Fibroblast of pulmonary artery (primary cell): ENCODE data around the gene BOLA2B.

Experiments used
- DNase-seq: peaks from one replicate; pipeline ENCODE4 v3.0.0-alpha.2; 2010; ENCODE audit warnings: low read depth
- H3K4me3 ChIP-seq: replicated peaks from 2 replicates; pipeline ENCODE4 v1.5.1; 2011; ENCODE audit warnings: low read depth, mild to moderate bottlenecking, control low read depth, low read length, moderate library complexity
- TF ChIP-seq, protein P1 (sequence below): IDR thresholded peaks from 2 replicates; pipeline ENCODE4 v1.5.1; 2011; ENCODE audit warnings: mild to moderate bottlenecking, control low read depth, low read length, inconsistent platforms; ENCODE audit errors: missing control alignments

Gene BOLA2B

DNA sequence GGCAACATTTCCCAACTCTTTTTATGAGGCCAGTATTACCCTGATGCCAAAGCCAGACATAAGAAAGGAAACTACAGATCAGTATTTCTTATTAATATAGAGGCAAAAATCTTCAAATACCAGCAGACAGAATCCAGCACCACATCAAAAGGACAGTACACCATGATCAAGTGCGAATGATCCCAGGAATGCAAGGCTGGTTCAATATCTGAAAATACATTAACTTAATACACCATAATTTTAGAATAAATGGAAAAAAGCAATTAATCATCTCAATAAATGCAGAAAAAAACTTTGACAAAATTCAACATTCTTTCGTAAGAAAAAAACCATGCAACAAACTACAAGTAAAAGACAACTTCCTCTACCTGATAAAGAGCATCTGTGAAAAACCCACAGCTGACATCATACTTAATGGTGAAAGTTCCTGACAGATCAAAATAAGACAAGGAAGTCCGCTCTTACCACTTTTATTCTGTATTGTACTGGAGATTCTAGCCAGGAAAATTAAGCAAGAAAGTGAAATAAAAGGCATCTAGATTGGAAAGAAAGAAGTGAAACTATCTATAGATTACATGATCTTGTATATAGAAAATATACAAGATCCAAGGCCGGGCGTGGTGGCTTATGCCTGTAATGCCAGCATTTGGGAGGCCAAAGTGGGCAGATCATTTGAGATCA, 44.1 kb downstream of the BOLA2B start:
- no peak overlapping the region for H3K4me3 ChIP-seq
- TF ChIP-seq, protein P1, sequence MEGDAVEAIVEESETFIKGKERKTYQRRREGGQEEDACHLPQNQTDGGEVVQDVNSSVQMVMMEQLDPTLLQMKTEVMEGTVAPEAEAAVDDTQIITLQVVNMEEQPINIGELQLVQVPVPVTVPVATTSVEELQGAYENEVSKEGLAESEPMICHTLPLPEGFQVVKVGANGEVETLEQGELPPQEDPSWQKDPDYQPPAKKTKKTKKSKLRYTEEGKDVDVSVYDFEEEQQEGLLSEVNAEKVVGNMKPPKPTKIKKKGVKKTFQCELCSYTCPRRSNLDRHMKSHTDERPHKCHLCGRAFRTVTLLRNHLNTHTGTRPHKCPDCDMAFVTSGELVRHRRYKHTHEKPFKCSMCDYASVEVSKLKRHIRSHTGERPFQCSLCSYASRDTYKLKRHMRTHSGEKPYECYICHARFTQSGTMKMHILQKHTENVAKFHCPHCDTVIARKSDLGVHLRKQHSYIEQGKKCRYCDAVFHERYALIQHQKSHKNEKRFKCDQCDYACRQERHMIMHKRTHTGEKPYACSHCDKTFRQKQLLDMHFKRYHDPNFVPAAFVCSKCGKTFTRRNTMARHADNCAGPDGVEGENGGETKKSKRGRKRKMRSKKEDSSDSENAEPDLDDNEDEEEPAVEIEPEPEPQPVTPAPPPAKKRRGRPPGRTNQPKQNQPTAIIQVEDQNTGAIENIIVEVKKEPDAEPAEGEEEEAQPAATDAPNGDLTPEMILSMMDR, result no peak
- DNase-seq, result no peak

DNA sequence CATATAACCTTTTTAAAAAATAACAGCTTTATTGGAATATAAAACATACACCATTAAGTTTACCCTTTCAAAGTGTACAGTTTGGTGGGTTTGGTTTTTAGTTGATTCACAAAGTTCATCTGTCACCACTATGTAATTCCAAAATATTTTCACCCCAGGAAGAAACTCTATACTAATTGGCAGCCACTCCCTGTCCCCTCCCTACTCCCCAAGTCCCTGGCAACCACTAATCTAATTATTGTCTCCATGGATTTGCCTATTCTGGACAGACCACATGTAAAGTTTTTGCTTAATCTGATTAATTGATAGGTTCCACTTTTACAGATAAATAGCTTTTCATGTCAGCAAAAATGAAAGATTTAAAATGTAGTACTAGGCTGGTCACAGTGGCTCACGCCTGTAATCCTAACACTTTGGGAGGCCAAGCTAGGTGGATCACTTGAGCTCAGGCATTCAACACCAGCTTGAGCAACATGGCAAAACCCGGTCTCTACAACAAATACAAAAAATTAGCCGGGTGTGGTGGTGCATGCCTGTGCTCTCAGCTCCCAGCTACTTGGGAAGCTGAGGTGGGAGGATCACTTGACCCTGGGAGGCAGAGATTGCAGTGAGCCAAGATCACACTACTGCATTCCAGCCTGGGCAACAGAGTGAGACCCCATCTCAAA, 45.5 kb downstream of the BOLA2B start:
- DNase-seq, result no peak
- no peak overlapping the region for H3K4me3 ChIP-seq
- TF ChIP-seq, protein P1, result no peak

DNA sequence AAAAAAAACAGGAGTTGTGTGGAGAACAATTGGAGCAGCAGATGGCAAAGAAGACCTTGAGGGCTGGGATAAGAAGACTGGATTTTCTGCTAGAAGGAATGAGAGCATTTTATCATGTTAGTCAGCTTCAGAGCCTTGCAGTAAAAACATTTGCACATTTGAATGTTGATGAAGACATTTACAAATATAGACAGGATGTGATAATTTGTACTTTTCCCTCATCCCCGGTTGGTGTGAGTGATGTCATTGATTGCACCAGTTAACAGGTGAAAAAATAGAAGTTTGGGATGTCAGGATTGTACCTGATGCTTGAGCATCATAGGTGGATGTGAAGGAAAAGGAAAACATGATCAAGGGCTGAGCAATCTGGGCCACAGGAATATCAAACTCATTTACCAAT, 47.8 kb downstream of the BOLA2B start:
- H3K4me3 ChIP-seq, result no peak overlapping the region
- no peak for DNase-seq
- TF ChIP-seq, protein P1, result no peak

- TF ChIP-seq, protein P1, result no peak
- no peak for DNase-seq
- no peak overlapping the region for H3K4me3 ChIP-seq
Observed at GRCh38 chr16:30144917-30145316, 48.5 kb downstream of the BOLA2B start.

- H3K4me3 ChIP-seq, result no peak overlapping the region
- TF ChIP-seq, protein P1, result no peak
- no peak for DNase-seq
Observed at GRCh38 chr16:30144017-30144416, 49.4 kb downstream of the BOLA2B start.

- H3K4me3 ChIP-seq, result no peak overlapping the region
- no peak for DNase-seq
- TF ChIP-seq, protein P1, result no peak
Observed at GRCh38 chr16:30143347-30143702, 50.1 kb downstream of the BOLA2B start.
